HCT116 (cell line): ENCODE measurements around the gene SLC25A17. TPM values are rescaled to one million over a fixed set of nuclear protein-coding genes. Genes with fewer than 3 reads are reported as not detected.

Experiments used
- ATAC-seq: fragments of 200-7000 bp; cut with Tn5 transposase; 2 replicates; pipeline ENCODE4 v1.9.1; 2020; ENCODE audit warnings: mild to moderate bottlenecking, moderate library complexity
- BruUV-seq: library from RNA; stranded (reverse); fragments of 400-500 nt; replicated peaks from 2 replicates; lab custom pipeline; 2021; lab: Mats Ljungman, UMichigan
- CTCF ChIA-PET: fragments of 300-600 bp; sonication (Branson Sonifier 250); formaldehyde crosslinking; loops from one replicate; lab custom pipeline; 2021; ENCODE audit warnings: antibody characterized with exemption; lab: Charles Lee
- POLR2A ChIA-PET: fragments of 300-600, 350-600 bp; sonication (Branson Sonifier 250); formaldehyde crosslinking; loops from one replicate; lab custom pipeline; 2021; ENCODE audit warnings: antibody characterized with exemption; lab: Charles Lee
- RAD21 ChIA-PET, 2 experiments: fragments of 300-600 bp; sonication (Branson Sonifier 250); formaldehyde crosslinking; loops; one replicate each; lab custom pipeline; 2023; ENCODE audit warnings: low total read pairs in 2 of 2; ENCODE audit not compliant: uncharacterized antibody in 2 of 2, unreplicated experiment in 2 of 2, low non-redundant PET in 1 of 2; lab: Charles Lee
- DNase-seq: peaks from one replicate; pipeline ENCODE4 v3.0.0-alpha.2; 2010; ENCODE audit warnings: low read depth, low spot score
- H2AFZ ChIP-seq: fragments of 200-600 bp; shearing (Covaris generic), sonication (generic); 2 replicates; pipeline ENCODE4 v1.6.1; 2017; ENCODE audit warnings: low read depth, mixed run types, mixed read lengths, antibody characterized with exemption, low read length; ENCODE audit not compliant: poor library complexity, severe bottlenecking
- H3K27ac ChIP-seq: 2 replicates; pipeline ENCODE4 v1.5.1; 2012; ENCODE audit warnings: low read depth, low read length
- H3K27me3 ChIP-seq: fragments of 200-600 bp; sonication (generic); 2 replicates; pipeline ENCODE4 v1.6.1; 2016; ENCODE audit warnings: mixed run types, low read length, mixed read lengths; ENCODE audit not compliant: insufficient read depth
- H3K36me3 ChIP-seq, 2 experiments: fragments of 200-500 bp in 1 of 2; fragments of 200-600 bp in 1 of 2; sonication (Bioruptor generic) in 1 of 2; sonication (generic) in 1 of 2; 2 replicates each; pipeline versions ENCODE4 v1.5.1 to v1.6.1; 2014 to 2016; ENCODE audit warnings: low read length in 2 of 2, inconsistent platforms in 1 of 2, mixed read lengths in 1 of 2, mixed run types in 1 of 2; ENCODE audit not compliant: insufficient read depth in 2 of 2, control insufficient read depth in 1 of 2
- H3K4me1 ChIP-seq, 2 experiments: fragments of 200-600 bp in 1 of 2; sonication (generic) in 1 of 2; 2 replicates each; pipeline versions ENCODE4 v1.5.1 to v1.6.1; 2012 to 2017; ENCODE audit warnings: low read length in 2 of 2, inconsistent platforms in 1 of 2, mild to moderate bottlenecking in 1 of 2, mixed read lengths in 1 of 2, mixed run types in 1 of 2, moderate library complexity in 1 of 2; ENCODE audit not compliant: insufficient read depth in 2 of 2, control insufficient read depth in 1 of 2
- H3K4me2 ChIP-seq: fragments of 200-600 bp; sonication (generic); 2 replicates; pipeline ENCODE4 v1.6.1; 2017; ENCODE audit warnings: mixed run types, low read length, mixed read lengths
- H3K4me3 ChIP-seq, 2 experiments: fragments of 200-600 bp in 1 of 2; sonication (generic) in 1 of 2; replicated peaks in 1 of 2; 2 replicates each; pipeline ENCODE4 v1.5.1; 2011 to 2016; ENCODE audit warnings: low read length in 2 of 2, control low read depth in 1 of 2, low read depth in 1 of 2, mild to moderate bottlenecking in 1 of 2, mixed read lengths in 1 of 2, mixed run types in 1 of 2
- H3K79me2 ChIP-seq: fragments of 200-600 bp; sonication (generic); 2 replicates; pipeline ENCODE4 v1.6.1; 2017; ENCODE audit warnings: mild to moderate bottlenecking, mixed run types, low read length, moderate library complexity, mixed read lengths; ENCODE audit not compliant: insufficient read depth
- H3K9ac ChIP-seq: fragments of 200-600 bp; sonication (generic); 2 replicates; pipeline ENCODE4 v1.6.1; 2016; ENCODE audit warnings: low read length, mixed read lengths
- H3K9me2 ChIP-seq: fragments of 200-600 bp; sonication (generic), shearing (Covaris generic); 2 replicates; pipeline ENCODE4 v1.6.1; 2017; ENCODE audit warnings: mixed run types, mild to moderate bottlenecking, moderate library complexity; ENCODE audit not compliant: insufficient read depth
- H3K9me3 ChIP-seq, 2 experiments: fragments of 200-500 bp in 1 of 2; fragments of 200-600 bp in 1 of 2; sonication (Bioruptor generic) in 1 of 2; sonication (generic) in 1 of 2; 2 replicates each; pipeline ENCODE4 v1.6.1; 2014 to 2017; ENCODE audit warnings: low read length in 2 of 2, mixed read lengths in 2 of 2, inconsistent platforms in 1 of 2, low read depth in 1 of 2, mild to moderate bottlenecking in 1 of 2, mixed run types in 1 of 2, moderate library complexity in 1 of 2; ENCODE audit not compliant: control insufficient read depth in 1 of 2, insufficient read depth in 1 of 2
- H4K20me1 ChIP-seq: fragments of 200-600 bp; sonication (generic), shearing (Covaris generic); 2 replicates; pipeline ENCODE4 v1.6.1; 2017; ENCODE audit warnings: mixed run types, mild to moderate bottlenecking, moderate library complexity; ENCODE audit not compliant: insufficient read depth
- CTCF ChIP-seq, 3 experiments: fragments of 200-600 bp in 1 of 3; sonication (generic) in 1 of 3; IDR thresholded peaks in 2 of 3; conservative IDR thresholded peaks in 1 of 3; 2 replicates each; pipeline ENCODE4 v1.5.1; 2012 to 2017; ENCODE audit warnings: low read depth in 2 of 3, low read length in 2 of 3, antibody characterized with exemption in 1 of 3, borderline replicate concordance in 1 of 3, control low read depth in 1 of 3, mild to moderate bottlenecking in 1 of 3, mixed read lengths in 1 of 3, mixed run types in 1 of 3, moderate library complexity in 1 of 3; ENCODE audit not compliant: insufficient read depth in 1 of 3
- EGR1 ChIP-seq: IDR thresholded peaks from 2 replicates; pipeline ENCODE4 v1.6.1; 2012; ENCODE audit warnings: low read depth
- ELF1 ChIP-seq: IDR thresholded peaks from 2 replicates; pipeline ENCODE4 v1.6.1; 2012; ENCODE audit warnings: low read depth, borderline replicate concordance
- MAX ChIP-seq: IDR thresholded peaks from 2 replicates; pipeline ENCODE4 v1.6.1; 2012
- POLR2A ChIP-seq: IDR thresholded peaks from 2 replicates; pipeline ENCODE4 v1.7.0; 2011; ENCODE audit warnings: borderline replicate concordance; ENCODE audit not compliant: insufficient read depth, insufficient read length; ENCODE audit errors: extremely low read depth
- POLR2AphosphoS5 ChIP-seq: IDR thresholded peaks from 2 replicates; pipeline ENCODE4 v1.6.1; 2011; ENCODE audit warnings: mild to moderate bottlenecking, low read depth, low read length, moderate library complexity
- RAD21 ChIP-seq: IDR thresholded peaks from 2 replicates; pipeline ENCODE4 v1.6.1; 2012; ENCODE audit warnings: low read depth, mild to moderate bottlenecking
- REST ChIP-seq: IDR thresholded peaks from 2 replicates; pipeline ENCODE4 v1.6.1; 2012; ENCODE audit warnings: low read depth
- SP1 ChIP-seq: IDR thresholded peaks from 2 replicates; pipeline ENCODE4 v1.6.1; 2012; ENCODE audit warnings: low read depth
- TCF7L2 ChIP-seq: IDR thresholded peaks from 2 replicates; pipeline ENCODE4 v1.7.0; 2011; ENCODE audit warnings: borderline replicate concordance, inconsistent platforms; ENCODE audit not compliant: insufficient read depth, insufficient read length; ENCODE audit errors: extremely low read depth
- ZBTB33 ChIP-seq: IDR thresholded peaks from 2 replicates; pipeline ENCODE4 v1.6.1; 2011; ENCODE audit warnings: mild to moderate bottlenecking, low read length, moderate library complexity; ENCODE audit not compliant: insufficient replicate concordance; ENCODE audit errors: extremely low read depth
- ZNF274 ChIP-seq: fragments of 200-500 bp; sonication (Bioruptor generic); IDR thresholded peaks from 2 replicates; pipeline ENCODE4 v1.6.1; 2014; ENCODE audit warnings: mild to moderate bottlenecking, low read depth, low read length, inconsistent platforms
- intact Hi-C: fragments of 100-400 bp; cut with micrococcal nuclease; formaldehyde crosslinking; loops from 2 replicates; pipeline ENCODE4 v1.10.0; 2022
- total RNA-seq: library from RNA; stranded (reverse); gene quantifications from one replicate; pipeline ENCODE4 v1.2.1, GENCODE V29; 2021; ENCODE audit not compliant: unreplicated experiment

SLC25A17 gene
- total RNA-seq, 1 experiment from 2014 or later, result 16.6 TPM

- RAD21 ChIA-PET, result no interaction called here
- no TSS peak for BruUV-seq
- Histone ChIP-seq H3K9ac (no peak overlapping the region), H3K9me3 (no peaks in the 10 kb centered on the region), H3K9me2 (no peaks in the 10 kb centered on the region), H3K4me2 (no peak overlapping the region), H3K79me2 (peaks cover 82% of the 10 kb centered on the region), H3K4me1 (no peaks in the 10 kb centered on the region), H3K36me3 (peaks cover 60 to 66% of the 10 kb centered on the region in 2 experiments), H3K27me3 (no peaks in the 10 kb centered on the region), H3K4me3 (no peak overlapping the region), H2AFZ (no peak overlapping the region), H3K27ac (no peak overlapping the region), H4K20me1 (no peaks in the 10 kb centered on the region)
- TF ChIP-seq ELF1 (no peak), RAD21 (no peak), SP1 (no peak), POLR2A (no peak), TCF7L2 (no peak), EGR1 (no peak)
- CTCF ChIA-PET, result no interaction called here
- ATAC-seq (no peak), DNase-seq (no peak)
- intact Hi-C loops, result no loop called here
- POLR2A ChIA-PET, result no interaction called here
These were observed 15.5 kb upstream of the SLC25A17 start for GRCh38 chr22:40834619-40835018.

- H3K4me1 ChIP-seq, result peaks cover 0 to 3% of the 10 kb centered on the region in 2 experiments; a peak in 1 of 4 replicates
- H4K20me1 ChIP-seq, result no peaks in the 10 kb centered on the region
- H3K4me3 ChIP-seq, result no peak overlapping the region
- no peaks in the 10 kb centered on the region for H3K9me2 ChIP-seq
- no peaks in the 10 kb centered on the region for H3K27me3 ChIP-seq
- no peak overlapping the region for H2AFZ ChIP-seq
- H3K4me2 ChIP-seq, result no peak overlapping the region
- DNase-seq (no peak), ATAC-seq (no peak)
- BruUV-seq, result no TSS peak
- H3K9me3 ChIP-seq, result no peaks in the 10 kb centered on the region
- H3K27ac ChIP-seq, result no peak overlapping the region
- H3K79me2 ChIP-seq, result peaks cover 38% of the 10 kb centered on the region
- POLR2A ChIA-PET, result no interaction called here
- CTCF ChIA-PET, result no interaction called here
- no peak overlapping the region for H3K9ac ChIP-seq
- intact Hi-C loops, result no loop called here
- RAD21 ChIA-PET, result no interaction called here
- peaks cover 39 to 50% of the 10 kb centered on the region in 2 experiments for H3K36me3 ChIP-seq
- TF ChIP-seq REST (no peak), SP1 (no peak), ZBTB33 (no peak), ZNF274 (no peak), POLR2AphosphoS5 (no peak), MAX (no peak), CTCF (IDR thresholded peaks at IDR 0.05 in 2 of 3, conservative IDR thresholded peaks at IDR 0.05 in 1 of 3; ENCODE audit: borderline replicate concordance in 1 of 3, insufficient read depth in 1 of 3, low read depth in 2 of 3, low read length in 2 of 3) (no peak), POLR2A (no peak)
These were observed 10.0 kb upstream of the SLC25A17 start for GRCh38 chr22:40829131-40829530.
